ENCODE results near the gene GPI.

DNA sequence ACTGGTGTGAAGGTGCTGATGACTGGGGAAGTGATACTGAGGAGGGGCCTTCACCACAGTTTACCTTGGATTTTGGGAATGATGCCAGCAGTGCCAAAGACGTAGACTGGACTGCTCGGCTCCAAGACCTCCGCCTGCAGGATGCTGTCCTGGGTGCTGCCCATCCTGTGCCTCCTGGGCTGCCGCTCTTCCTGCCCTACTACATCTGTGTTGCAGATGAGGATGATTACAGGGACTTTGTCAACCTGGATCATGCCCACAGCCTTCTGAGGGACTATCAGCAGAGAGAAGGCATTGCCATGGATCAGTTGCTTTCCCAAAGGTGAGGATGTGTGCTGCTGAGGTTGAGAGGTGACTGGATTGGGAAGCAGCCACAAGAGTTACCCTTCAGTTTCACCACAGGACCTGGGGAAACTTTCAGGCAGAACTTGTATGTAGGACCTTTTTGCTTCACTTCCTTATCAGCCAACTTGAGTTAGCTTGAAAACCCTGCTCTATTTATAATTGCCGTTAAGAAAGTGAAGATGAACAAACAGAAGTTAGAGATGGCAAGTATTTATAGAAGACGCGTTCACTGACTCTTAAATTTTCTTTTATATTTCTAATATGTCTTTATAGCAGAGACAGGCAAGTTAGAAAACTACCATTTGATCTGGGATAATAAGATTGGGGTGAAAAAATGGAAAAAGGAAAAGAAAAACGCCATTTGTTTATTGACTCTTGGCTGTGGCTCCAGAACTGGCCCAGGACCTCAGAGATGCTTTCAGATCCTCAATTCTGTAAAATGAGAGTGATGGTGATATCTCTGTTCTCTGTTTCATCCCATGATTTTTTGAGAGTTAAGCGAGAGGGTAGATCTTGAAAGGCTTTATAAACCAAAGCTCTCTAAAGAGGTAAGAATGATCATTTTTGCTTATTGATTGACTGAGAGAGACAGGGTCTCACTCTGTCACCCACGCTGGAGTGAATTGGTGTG is 44.5 kb downstream of the GPI start:
- TF ChIP-seq, protein P1, sequence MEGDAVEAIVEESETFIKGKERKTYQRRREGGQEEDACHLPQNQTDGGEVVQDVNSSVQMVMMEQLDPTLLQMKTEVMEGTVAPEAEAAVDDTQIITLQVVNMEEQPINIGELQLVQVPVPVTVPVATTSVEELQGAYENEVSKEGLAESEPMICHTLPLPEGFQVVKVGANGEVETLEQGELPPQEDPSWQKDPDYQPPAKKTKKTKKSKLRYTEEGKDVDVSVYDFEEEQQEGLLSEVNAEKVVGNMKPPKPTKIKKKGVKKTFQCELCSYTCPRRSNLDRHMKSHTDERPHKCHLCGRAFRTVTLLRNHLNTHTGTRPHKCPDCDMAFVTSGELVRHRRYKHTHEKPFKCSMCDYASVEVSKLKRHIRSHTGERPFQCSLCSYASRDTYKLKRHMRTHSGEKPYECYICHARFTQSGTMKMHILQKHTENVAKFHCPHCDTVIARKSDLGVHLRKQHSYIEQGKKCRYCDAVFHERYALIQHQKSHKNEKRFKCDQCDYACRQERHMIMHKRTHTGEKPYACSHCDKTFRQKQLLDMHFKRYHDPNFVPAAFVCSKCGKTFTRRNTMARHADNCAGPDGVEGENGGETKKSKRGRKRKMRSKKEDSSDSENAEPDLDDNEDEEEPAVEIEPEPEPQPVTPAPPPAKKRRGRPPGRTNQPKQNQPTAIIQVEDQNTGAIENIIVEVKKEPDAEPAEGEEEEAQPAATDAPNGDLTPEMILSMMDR (conservative IDR thresholded peaks at IDR 0.05 in 1 of 2, IDR thresholded peaks at IDR 0.05 in 1 of 2; ENCODE audit: extremely low read depth in 1 of 2, insufficient read depth in 1 of 2, low read depth in 1 of 2, low read length in 2 of 2) = no peak
- TF ChIP-seq EZH2 (IDR thresholded peaks at IDR 0.05; ENCODE audit: borderline replicate concordance, low read length) = no peak
